ENCODE measurements around the gene AADAT. TPM values are rescaled to one million over a fixed set of nuclear protein-coding genes. Genes with fewer than 3 reads are reported as not detected.

AADAT gene
- total RNA-seq, 1 experiment from 2014 or later: not detected

GRCh38 chr4:170017252-170017651 is 72.5 kb downstream of the AADAT start:
- DNase-seq: no peak
- H3K79me2 ChIP-seq (ENCODE audit: low read length): no peaks in the 10 kb centered on the region
- H3K9me2 ChIP-seq (replicated peaks; ENCODE audit: insufficient read depth, low read length): no peaks in the 10 kb centered on the region
- H4K20me1 ChIP-seq (ENCODE audit: insufficient read depth, low read depth, low read length): no peaks in the 10 kb centered on the region
- no peak overlapping the region for H3K27ac ChIP-seq (ENCODE audit: low read length)
- H3K27me3 ChIP-seq (ENCODE audit: low read length): no peaks in the 10 kb centered on the region
- H3K4me3 ChIP-seq (ENCODE audit: low read length): no peak overlapping the region
- no peaks in the 10 kb centered on the region for H3K9me3 ChIP-seq (ENCODE audit: low read length)
- no peaks in the 10 kb centered on the region for H3K36me3 ChIP-seq (ENCODE audit: insufficient read depth, low read length)
- H3K4me1 ChIP-seq (ENCODE audit: low read length): no peaks in the 10 kb centered on the region
- no peak overlapping the region for H2AFZ ChIP-seq (ENCODE audit: low read length)
- H3K9ac ChIP-seq (ENCODE audit: low read length): no peak overlapping the region
- no peak overlapping the region for H3K4me2 ChIP-seq (ENCODE audit: low read depth, low read length, poor library complexity, severe bottlenecking)

DNA sequence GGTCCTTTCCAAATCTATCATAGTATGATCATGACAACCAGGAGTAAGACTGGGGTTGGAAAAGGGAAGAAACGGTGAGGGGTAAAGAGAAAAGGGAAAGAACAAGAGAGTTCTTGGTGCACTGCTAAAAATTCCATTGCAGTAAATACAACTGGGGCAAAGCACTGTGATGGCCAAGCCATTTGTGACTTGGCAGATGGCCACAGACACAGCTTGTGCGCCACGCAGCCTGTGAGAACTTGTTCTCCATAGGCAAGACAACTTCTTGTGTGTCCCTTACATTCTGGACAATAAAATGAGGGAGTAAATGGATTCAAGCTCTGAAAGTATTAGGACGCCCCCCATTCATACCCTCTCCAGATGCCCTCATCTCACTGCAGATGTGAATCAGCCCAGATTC is 74.5 kb downstream of the AADAT start:
- Histone ChIP-seq H3K4me3 (ENCODE audit: low read length) (no peak overlapping the region), H3K36me3 (ENCODE audit: insufficient read depth, low read length) (no peaks in the 10 kb centered on the region), H3K4me2 (ENCODE audit: low read depth, low read length, poor library complexity, severe bottlenecking) (no peak overlapping the region), H3K27me3 (ENCODE audit: low read length) (no peaks in the 10 kb centered on the region), H4K20me1 (ENCODE audit: insufficient read depth, low read depth, low read length) (no peaks in the 10 kb centered on the region), H3K9me2 (replicated peaks; ENCODE audit: insufficient read depth, low read length) (no peaks in the 10 kb centered on the region), H3K4me1 (ENCODE audit: low read length) (no peaks in the 10 kb centered on the region), H3K27ac (ENCODE audit: low read length) (no peak overlapping the region), H3K9ac (ENCODE audit: low read length) (no peak overlapping the region), H2AFZ (ENCODE audit: low read length) (no peak overlapping the region), H3K9me3 (ENCODE audit: low read length) (no peaks in the 10 kb centered on the region), H3K79me2 (ENCODE audit: low read length) (no peaks in the 10 kb centered on the region)
- no peak for DNase-seq

DNA sequence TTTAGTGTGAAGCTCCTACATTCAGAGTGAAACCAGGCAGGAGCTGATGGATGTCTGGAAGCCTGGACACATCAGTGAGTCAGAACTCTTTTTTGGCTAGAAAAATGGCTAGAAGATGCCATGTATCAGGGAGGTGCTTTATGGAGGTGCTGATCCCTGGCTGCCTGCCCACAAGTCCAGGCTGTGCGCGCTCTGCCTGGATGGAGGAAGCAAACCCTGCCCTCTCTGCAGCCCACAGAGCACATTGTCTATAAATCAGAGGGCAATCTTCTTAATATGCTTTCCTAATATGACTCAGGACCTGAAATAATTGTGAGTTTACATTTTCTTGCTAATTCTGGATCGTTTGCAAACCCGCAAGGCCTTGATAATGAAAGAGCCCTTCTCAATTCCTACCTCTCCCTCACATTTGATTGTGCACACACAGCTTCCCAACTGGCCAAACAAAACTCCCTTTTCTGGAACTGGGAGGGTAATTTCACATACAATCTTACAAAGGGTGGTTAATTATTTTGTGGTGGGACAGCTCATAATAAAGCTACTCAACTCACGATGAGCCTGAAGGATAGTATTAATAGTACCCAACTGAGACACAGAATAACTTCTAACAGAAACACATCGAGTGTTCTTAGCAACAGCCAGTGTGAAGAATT is 75.3 kb downstream of the AADAT start:
- H3K4me2 ChIP-seq (ENCODE audit: low read depth, low read length, poor library complexity, severe bottlenecking): no peak overlapping the region
- no peak overlapping the region for H3K9ac ChIP-seq (ENCODE audit: low read length)
- no peaks in the 10 kb centered on the region for H3K9me2 ChIP-seq (replicated peaks; ENCODE audit: insufficient read depth, low read length)
- no peaks in the 10 kb centered on the region for H3K36me3 ChIP-seq (ENCODE audit: insufficient read depth, low read length)
- no peak for DNase-seq
- H3K27me3 ChIP-seq (ENCODE audit: low read length): no peaks in the 10 kb centered on the region
- no peak overlapping the region for H2AFZ ChIP-seq (ENCODE audit: low read length)
- H3K4me1 ChIP-seq (ENCODE audit: low read length): no peaks in the 10 kb centered on the region
- H3K4me3 ChIP-seq (ENCODE audit: low read length): no peak overlapping the region
- no peaks in the 10 kb centered on the region for H4K20me1 ChIP-seq (ENCODE audit: insufficient read depth, low read depth, low read length)
- no peak overlapping the region for H3K27ac ChIP-seq (ENCODE audit: low read length)
- H3K9me3 ChIP-seq (ENCODE audit: low read length): no peaks in the 10 kb centered on the region
- no peaks in the 10 kb centered on the region for H3K79me2 ChIP-seq (ENCODE audit: low read length)

DNA sequence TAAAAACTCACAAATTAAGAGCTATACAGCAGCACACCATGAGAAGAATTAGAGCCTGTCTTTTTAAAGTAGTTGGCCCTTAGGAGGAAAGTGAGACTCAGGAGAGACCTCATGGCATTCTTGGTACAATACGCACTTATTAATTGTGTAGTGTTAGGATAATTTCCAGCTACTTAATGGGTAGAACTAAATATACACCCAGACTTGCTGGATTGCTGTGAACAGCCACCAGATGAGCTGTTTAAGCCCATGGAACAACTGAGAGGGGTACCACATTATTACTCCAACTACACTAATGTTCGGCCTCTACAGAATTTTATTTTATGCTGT is 77.2 kb downstream of the AADAT start:
- Histone ChIP-seq H3K4me2 (ENCODE audit: low read depth, low read length, poor library complexity, severe bottlenecking) (no peak overlapping the region), H3K36me3 (ENCODE audit: insufficient read depth, low read length) (no peaks in the 10 kb centered on the region), H3K79me2 (ENCODE audit: low read length) (no peaks in the 10 kb centered on the region), H3K9me3 (ENCODE audit: low read length) (no peaks in the 10 kb centered on the region), H3K27ac (ENCODE audit: low read length) (no peak overlapping the region), H3K9me2 (replicated peaks; ENCODE audit: insufficient read depth, low read length) (no peaks in the 10 kb centered on the region), H2AFZ (ENCODE audit: low read length) (no peak overlapping the region), H3K4me3 (ENCODE audit: low read length) (no peak overlapping the region), H4K20me1 (ENCODE audit: insufficient read depth, low read depth, low read length) (no peaks in the 10 kb centered on the region), H3K9ac (ENCODE audit: low read length) (no peak overlapping the region), H3K4me1 (ENCODE audit: low read length) (no peaks in the 10 kb centered on the region), H3K27me3 (ENCODE audit: low read length) (no peaks in the 10 kb centered on the region)
- no peak for DNase-seq

- Histone ChIP-seq H3K4me2 (ENCODE audit: low read depth, low read length, poor library complexity, severe bottlenecking) (no peak overlapping the region), H3K9ac (ENCODE audit: low read length) (no peak overlapping the region), H3K27me3 (ENCODE audit: low read length) (no peaks in the 10 kb centered on the region), H3K4me3 (ENCODE audit: low read length) (no peak overlapping the region), H3K79me2 (ENCODE audit: low read length) (no peaks in the 10 kb centered on the region), H3K9me3 (ENCODE audit: low read length) (no peaks in the 10 kb centered on the region), H3K36me3 (ENCODE audit: insufficient read depth, low read length) (no peaks in the 10 kb centered on the region), H4K20me1 (ENCODE audit: insufficient read depth, low read depth, low read length) (no peaks in the 10 kb centered on the region), H3K4me1 (ENCODE audit: low read length) (no peaks in the 10 kb centered on the region), H3K27ac (ENCODE audit: low read length) (no peak overlapping the region), H3K9me2 (replicated peaks; ENCODE audit: insufficient read depth, low read length) (no peaks in the 10 kb centered on the region), H2AFZ (ENCODE audit: low read length) (no peak overlapping the region)
- no peak for DNase-seq
Measured at GRCh38 chr4:170011921-170012628, 77.7 kb downstream of the AADAT start.

Small RNA genes within 50 kb of the gene (small RNA-seq; reads per million reads assigned to genes)
- not detected for gene APOBEC3AP1

Other genes starting within 250 kb of the AADAT start
- gene MFAP3L, start 63.6 kb downstream of the AADAT start, total RNA-seq (2014; rRNA removed; shearing (Covaris generic); ENCODE audit: low replicate concordance): not detected in 2 replicates

Measured in Karpas-422 (cell line).